HepG2 (cell line): ENCODE data around the gene CCT3. TPM values are rescaled to one million over a fixed set of nuclear protein-coding genes. Genes with fewer than 3 reads are reported as not detected.

Source experiments
- FOXJ3 ChIP-seq: sonication (generic); formaldehyde crosslinking; IDR thresholded peaks from 2 replicates; pipeline ENCODE4 v1.4.0; 2020; ENCODE audit warnings: missing genetic modification reagents, mild to moderate bottlenecking, borderline replicate concordance
- GABPB1 ChIP-seq: IDR thresholded peaks from 2 replicates; pipeline ENCODE4 v1.6.1; 2016; ENCODE audit warnings: mild to moderate bottlenecking, missing genetic modification reagents, moderate library complexity, missing compliant biosample characterization
- HMG20B ChIP-seq: conservative IDR thresholded peaks from 2 replicates; pipeline ENCODE4 v1.6.1; 2016; ENCODE audit warnings: missing genetic modification reagents, missing compliant biosample characterization
- HNF4G ChIP-seq, 2 experiments: sonication (generic) in 1 of 2; formaldehyde crosslinking in 1 of 2; IDR thresholded peaks; 2 replicates each; pipeline versions ENCODE4 v1.4.0 to v1.6.1; 2011 to 2020; ENCODE audit warnings: borderline replicate concordance in 2 of 2, low read depth in 2 of 2, mild to moderate bottlenecking in 2 of 2, low read length in 1 of 2, missing genetic modification reagents in 1 of 2, moderate library complexity in 1 of 2
- HNRNPUL1 ChIP-seq: fragments of 200-400 bp; formaldehyde crosslinking; IDR thresholded peaks from 2 replicates; pipeline ENCODE4 v1.6.1; 2017; ENCODE audit warnings: low read depth, mild to moderate bottlenecking, low read length, moderate library complexity
- MTF1 ChIP-seq: sonication (generic); formaldehyde crosslinking; IDR thresholded peaks from 2 replicates; pipeline ENCODE4 v1.5.0; 2020; ENCODE audit warnings: missing genetic modification reagents
- NONO ChIP-seq, 2 experiments: fragments of 450-650 bp in 1 of 2; sonication (generic) in 1 of 2; formaldehyde crosslinking in 1 of 2; IDR thresholded peaks in 1 of 2; conservative IDR thresholded peaks in 1 of 2; 2 replicates each; pipeline versions ENCODE4 v1.6.1 to v1.8.0; 2017 to 2022; ENCODE audit warnings: mild to moderate bottlenecking in 1 of 2, missing genetic modification reagents in 1 of 2, moderate library complexity in 1 of 2
- POLR2AphosphoS5 ChIP-seq: IDR thresholded peaks from 2 replicates; pipeline ENCODE4 v1.6.1; 2012; ENCODE audit warnings: low read depth, low read length
- RCOR2 ChIP-seq: IDR thresholded peaks from 2 replicates; pipeline ENCODE4 v1.6.1; 2016; ENCODE audit warnings: missing biosample characterization, missing genetic modification reagents
- TCF7 ChIP-seq: sonication (generic); IDR thresholded peaks from 2 replicates; pipeline ENCODE4 v1.6.1; 2016; ENCODE audit warnings: antibody characterized with exemption, low read depth
- TP53 ChIP-seq: sonication (generic); formaldehyde crosslinking; conservative IDR thresholded peaks from 2 replicates; pipeline ENCODE4 v1.4.0; 2020; ENCODE audit warnings: missing genetic modification reagents
- ZMYM3 ChIP-seq: sonication (generic); formaldehyde crosslinking; IDR thresholded peaks from 2 replicates; pipeline ENCODE4 v1.5.1; 2020; ENCODE audit warnings: mild to moderate bottlenecking, missing genetic modification reagents
- ZSCAN12 ChIP-seq: sonication (generic); formaldehyde crosslinking; IDR thresholded peaks from 2 replicates; pipeline ENCODE4 v1.9.0; 2021; ENCODE audit warnings: mild to moderate bottlenecking, missing genetic modification reagents
- polyA plus RNA-seq, 8 experiments: library from polyadenylated mRNA; depleted of rRNA in 3 of 8; stranded (reverse) in 7 of 8; unstranded in 1 of 8; fragments of >200 nt; fragmentation: Illumina TruSeq in 4 of 8; extraction: Trizol in 4 of 8; gene quantifications; 2 replicates each; pipeline versions ENCODE4 v1.2.1 to v1.2.3, GENCODE V29; 2011 to 2016; ENCODE audit warnings: low read depth in 4 of 8, missing spikeins in 1 of 8, mixed read lengths in 1 of 8; ENCODE audit not compliant: insufficient read depth in 1 of 8
- total RNA-seq, 5 experiments: library from RNA; depleted of rRNA; stranded (reverse); fragments of >200 nt; fragmentation: Illumina TruSeq; extraction: Trizol; gene quantifications; 2 replicates each; pipeline ENCODE4 v1.2.3, GENCODE V29; 2016; ENCODE audit warnings: low read depth in 1 of 5
- TF ChIP-seq, protein P1 (sequence below), 2 experiments: sonication (generic) in 1 of 2; formaldehyde crosslinking in 1 of 2; IDR thresholded peaks; 2 replicates each; pipeline versions ENCODE4 v1.4.0 to v1.6.1; 2016 to 2020; ENCODE audit warnings: borderline replicate concordance in 1 of 2, low read depth in 1 of 2, mild to moderate bottlenecking in 1 of 2, missing genetic modification reagents in 1 of 2
- TF ChIP-seq, protein P2 (sequence below): sonication (generic); formaldehyde crosslinking; IDR thresholded peaks from 2 replicates; pipeline ENCODE4 v1.5.1; 2020; ENCODE audit warnings: missing genetic modification reagents, mild to moderate bottlenecking, borderline replicate concordance
- TF ChIP-seq, protein P3 (sequence below): sonication (generic); formaldehyde crosslinking; IDR thresholded peaks from 2 replicates; pipeline ENCODE4 v1.4.0; 2020; ENCODE audit warnings: missing genetic modification reagents
- TF ChIP-seq, protein P4 (sequence below): sonication (generic); formaldehyde crosslinking; IDR thresholded peaks from 2 replicates; pipeline ENCODE4 v1.8.0; 2022; ENCODE audit warnings: mild to moderate bottlenecking, missing genetic modification reagents

The CCT3 gene
- total and polyA plus RNA-seq, 2 of the 13 experiments (the other 11 are each of a cell fraction or from before 2014, with no cell fraction given) = 319 to 615 TPM

DNA sequence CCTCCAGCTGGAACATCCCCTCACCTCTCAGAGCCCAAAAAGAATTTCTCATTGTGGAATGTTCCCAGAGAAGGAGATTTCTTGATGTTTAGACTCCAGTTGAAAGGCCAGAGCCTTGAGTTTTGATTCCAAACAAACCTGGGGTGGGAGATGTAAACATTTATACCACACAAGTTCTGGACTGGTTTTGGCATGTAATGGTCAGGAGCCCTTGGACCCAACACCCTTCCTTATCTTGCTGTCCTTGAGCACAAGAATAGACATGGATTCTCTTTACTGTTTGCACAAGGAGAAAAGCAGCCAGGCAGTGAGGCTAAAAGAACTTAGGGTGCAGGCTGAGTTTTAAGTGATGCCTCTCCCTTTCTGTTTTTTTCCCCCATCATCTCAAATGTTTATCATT, 35.5 kb upstream of the CCT3 start (continued):
- TF ChIP-seq, protein P1, sequence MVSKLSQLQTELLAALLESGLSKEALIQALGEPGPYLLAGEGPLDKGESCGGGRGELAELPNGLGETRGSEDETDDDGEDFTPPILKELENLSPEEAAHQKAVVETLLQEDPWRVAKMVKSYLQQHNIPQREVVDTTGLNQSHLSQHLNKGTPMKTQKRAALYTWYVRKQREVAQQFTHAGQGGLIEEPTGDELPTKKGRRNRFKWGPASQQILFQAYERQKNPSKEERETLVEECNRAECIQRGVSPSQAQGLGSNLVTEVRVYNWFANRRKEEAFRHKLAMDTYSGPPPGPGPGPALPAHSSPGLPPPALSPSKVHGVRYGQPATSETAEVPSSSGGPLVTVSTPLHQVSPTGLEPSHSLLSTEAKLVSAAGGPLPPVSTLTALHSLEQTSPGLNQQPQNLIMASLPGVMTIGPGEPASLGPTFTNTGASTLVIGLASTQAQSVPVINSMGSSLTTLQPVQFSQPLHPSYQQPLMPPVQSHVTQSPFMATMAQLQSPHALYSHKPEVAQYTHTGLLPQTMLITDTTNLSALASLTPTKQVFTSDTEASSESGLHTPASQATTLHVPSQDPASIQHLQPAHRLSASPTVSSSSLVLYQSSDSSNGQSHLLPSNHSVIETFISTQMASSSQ (IDR thresholded peaks at IDR 0.05; ENCODE audit: low read depth) = no peak
- TF ChIP-seq, protein P1 (CRISPR knock-in tag; IDR thresholded peaks at IDR 0.05; ENCODE audit: borderline replicate concordance) = no peak
- TF ChIP-seq NONO (IDR thresholded peaks at IDR 0.05) (no peak), NONO (CRISPR knock-in tag; conservative IDR thresholded peaks at IDR 0.05) (0 out of 2 replicates have a peak, but pooled peaks have one; percentile 32), HNRNPUL1 (no peak), POLR2AphosphoS5 (peak; percentile 46), FOXJ3 (CRISPR knock-in tag) (peak; percentile 47; the same call in 1 of the 2 replicates), ZMYM3 (CRISPR knock-in tag) (0 out of 2 replicates have a peak, but pooled peaks have one; percentile 36), TCF7 (peak; percentile 44; the same call in 1 of the 2 replicates), RCOR2 (no peak), HMG20B (no peak), ZSCAN12 (no peak), GABPB1 (CRISPR knock-in tag) (no peak), TP53 (CRISPR knock-in tag) (no peak), HNF4G (IDR thresholded peaks at IDR 0.05; ENCODE audit: borderline replicate concordance, low read depth, low read length) (0 out of 2 replicates have a peak, but pooled peaks have one; percentile 24), HNF4G (CRISPR knock-in tag; IDR thresholded peaks at IDR 0.05; ENCODE audit: borderline replicate concordance, low read depth) (no peak), MTF1 (CRISPR knock-in tag) (no peak)
- TF ChIP-seq, protein P2, sequence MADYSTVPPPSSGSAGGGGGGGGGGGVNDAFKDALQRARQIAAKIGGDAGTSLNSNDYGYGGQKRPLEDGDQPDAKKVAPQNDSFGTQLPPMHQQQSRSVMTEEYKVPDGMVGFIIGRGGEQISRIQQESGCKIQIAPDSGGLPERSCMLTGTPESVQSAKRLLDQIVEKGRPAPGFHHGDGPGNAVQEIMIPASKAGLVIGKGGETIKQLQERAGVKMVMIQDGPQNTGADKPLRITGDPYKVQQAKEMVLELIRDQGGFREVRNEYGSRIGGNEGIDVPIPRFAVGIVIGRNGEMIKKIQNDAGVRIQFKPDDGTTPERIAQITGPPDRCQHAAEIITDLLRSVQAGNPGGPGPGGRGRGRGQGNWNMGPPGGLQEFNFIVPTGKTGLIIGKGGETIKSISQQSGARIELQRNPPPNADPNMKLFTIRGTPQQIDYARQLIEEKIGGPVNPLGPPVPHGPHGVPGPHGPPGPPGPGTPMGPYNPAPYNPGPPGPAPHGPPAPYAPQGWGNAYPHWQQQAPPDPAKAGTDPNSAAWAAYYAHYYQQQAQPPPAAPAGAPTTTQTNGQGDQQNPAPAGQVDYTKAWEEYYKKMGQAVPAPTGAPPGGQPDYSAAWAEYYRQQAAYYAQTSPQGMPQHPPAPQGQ (CRISPR knock-in tag) = no peak
- TF ChIP-seq, protein P3, sequence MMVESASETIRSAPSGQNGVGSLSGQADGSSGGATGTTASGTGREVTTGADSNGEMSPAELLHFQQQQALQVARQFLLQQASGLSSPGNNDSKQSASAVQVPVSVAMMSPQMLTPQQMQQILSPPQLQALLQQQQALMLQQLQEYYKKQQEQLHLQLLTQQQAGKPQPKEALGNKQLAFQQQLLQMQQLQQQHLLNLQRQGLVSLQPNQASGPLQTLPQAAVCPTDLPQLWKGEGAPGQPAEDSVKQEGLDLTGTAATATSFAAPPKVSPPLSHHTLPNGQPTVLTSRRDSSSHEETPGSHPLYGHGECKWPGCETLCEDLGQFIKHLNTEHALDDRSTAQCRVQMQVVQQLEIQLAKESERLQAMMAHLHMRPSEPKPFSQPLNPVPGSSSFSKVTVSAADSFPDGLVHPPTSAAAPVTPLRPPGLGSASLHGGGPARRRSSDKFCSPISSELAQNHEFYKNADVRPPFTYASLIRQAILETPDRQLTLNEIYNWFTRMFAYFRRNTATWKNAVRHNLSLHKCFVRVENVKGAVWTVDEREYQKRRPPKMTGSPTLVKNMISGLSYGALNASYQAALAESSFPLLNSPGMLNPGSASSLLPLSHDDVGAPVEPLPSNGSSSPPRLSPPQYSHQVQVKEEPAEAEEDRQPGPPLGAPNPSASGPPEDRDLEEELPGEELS = peak; percentile 58; the same call in 1 of the 2 replicates
- TF ChIP-seq, protein P4, sequence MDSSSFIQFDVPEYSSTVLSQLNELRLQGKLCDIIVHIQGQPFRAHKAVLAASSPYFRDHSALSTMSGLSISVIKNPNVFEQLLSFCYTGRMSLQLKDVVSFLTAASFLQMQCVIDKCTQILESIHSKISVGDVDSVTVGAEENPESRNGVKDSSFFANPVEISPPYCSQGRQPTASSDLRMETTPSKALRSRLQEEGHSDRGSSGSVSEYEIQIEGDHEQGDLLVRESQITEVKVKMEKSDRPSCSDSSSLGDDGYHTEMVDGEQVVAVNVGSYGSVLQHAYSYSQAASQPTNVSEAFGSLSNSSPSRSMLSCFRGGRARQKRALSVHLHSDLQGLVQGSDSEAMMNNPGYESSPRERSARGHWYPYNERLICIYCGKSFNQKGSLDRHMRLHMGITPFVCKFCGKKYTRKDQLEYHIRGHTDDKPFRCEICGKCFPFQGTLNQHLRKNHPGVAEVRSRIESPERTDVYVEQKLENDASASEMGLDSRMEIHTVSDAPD (CRISPR knock-in tag) = 0 out of 2 replicates have a peak, but pooled peaks have one; percentile 46
